OCI-LY3 (cell line): ENCODE results near the gene ABHD16A.

Experiments used
- H2AFZ ChIP-seq: fragments of 200-600, 300-600 bp; shearing (Covaris generic); 2 replicates; pipeline ENCODE4 v1.6.0; 2014; ENCODE audit warnings: antibody characterized with exemption, low read depth, low read length
- H3K27ac ChIP-seq: fragments of 200-600, 300-600 bp; sonication (generic); 2 replicates; pipeline ENCODE4 v1.5.1; 2014; ENCODE audit warnings: mild to moderate bottlenecking, low read length, moderate library complexity, mixed read lengths
- H3K27me3 ChIP-seq: fragments of 200-600, 300-600 bp; sonication (generic); 2 replicates; pipeline ENCODE4 v1.6.1; 2014; ENCODE audit warnings: low read depth, low read length, mixed read lengths
- H3K36me3 ChIP-seq: fragments of 200-600, 300-600 bp; sonication (generic); replicated peaks from 2 replicates; pipeline ENCODE3; 2014; ENCODE audit warnings: low read depth, low read length, mixed read lengths
- H3K4me1 ChIP-seq: fragments of 300-600, 200-600 bp; sonication (generic); 2 replicates; pipeline ENCODE4 v1.6.1; 2014; ENCODE audit warnings: low read length, mixed read lengths
- H3K4me2 ChIP-seq: fragments of 200-600, 300-600 bp; sonication (generic); 2 replicates; pipeline ENCODE4 v1.6.1; 2014; ENCODE audit warnings: low read length, mixed read lengths
- H3K4me3 ChIP-seq: fragments of 300-600, 200-600 bp; sonication (generic); 2 replicates; pipeline ENCODE4 v1.5.1; 2014; ENCODE audit warnings: antibody characterized with exemption, mild to moderate bottlenecking, low read length, moderate library complexity
- H3K79me2 ChIP-seq: fragments of 300-600, 200-600 bp; shearing (Covaris generic); 2 replicates; pipeline ENCODE4 v1.6.1; 2014; ENCODE audit warnings: mild to moderate bottlenecking, low read length, mixed read lengths
- H3K9ac ChIP-seq: fragments of 300-600, 200-600 bp; shearing (Covaris generic); 2 replicates; pipeline ENCODE4 v1.6.0; 2014; ENCODE audit warnings: mild to moderate bottlenecking, low read length, moderate library complexity
- H3K9me3 ChIP-seq: fragments of 200-600, 300-600 bp; shearing (Covaris generic); 2 replicates; pipeline ENCODE4 v1.6.1; 2014; ENCODE audit warnings: low read length, mixed read lengths; ENCODE audit not compliant: insufficient read depth
- H4K20me1 ChIP-seq: fragments of 200-600, 300-600 bp; sonication (generic); 2 replicates; pipeline ENCODE4 v1.6.1; 2016; ENCODE audit warnings: low read length, mixed read lengths; ENCODE audit not compliant: insufficient read depth
- EZH2phosphoT487 ChIP-seq: fragments of 200-600 bp; shearing (Covaris generic); IDR thresholded peaks from 2 replicates; pipeline ENCODE4 v1.6.1; 2018; ENCODE audit warnings: antibody characterized with exemption, mixed run types, low read depth
- TF ChIP-seq, protein P1 (sequence below): fragments of 200-600, 300-600 bp; sonication (generic); IDR thresholded peaks from 2 replicates; pipeline ENCODE4 v1.5.1; 2014; ENCODE audit warnings: antibody characterized with exemption, low read length, low read depth

The ABHD16A gene

GRCh38 chr6:31728767-31729514, 25.8 kb upstream of the ABHD16A start, which contains the start of gene DDAH2:
Gene DDAH2, minus strand, starts transcription at chr6:31729299. Its CDS starts 138 bp downstream, at chr6:31729161.
- TF ChIP-seq EZH2phosphoT487, result no peak
- TF ChIP-seq, protein P1, sequence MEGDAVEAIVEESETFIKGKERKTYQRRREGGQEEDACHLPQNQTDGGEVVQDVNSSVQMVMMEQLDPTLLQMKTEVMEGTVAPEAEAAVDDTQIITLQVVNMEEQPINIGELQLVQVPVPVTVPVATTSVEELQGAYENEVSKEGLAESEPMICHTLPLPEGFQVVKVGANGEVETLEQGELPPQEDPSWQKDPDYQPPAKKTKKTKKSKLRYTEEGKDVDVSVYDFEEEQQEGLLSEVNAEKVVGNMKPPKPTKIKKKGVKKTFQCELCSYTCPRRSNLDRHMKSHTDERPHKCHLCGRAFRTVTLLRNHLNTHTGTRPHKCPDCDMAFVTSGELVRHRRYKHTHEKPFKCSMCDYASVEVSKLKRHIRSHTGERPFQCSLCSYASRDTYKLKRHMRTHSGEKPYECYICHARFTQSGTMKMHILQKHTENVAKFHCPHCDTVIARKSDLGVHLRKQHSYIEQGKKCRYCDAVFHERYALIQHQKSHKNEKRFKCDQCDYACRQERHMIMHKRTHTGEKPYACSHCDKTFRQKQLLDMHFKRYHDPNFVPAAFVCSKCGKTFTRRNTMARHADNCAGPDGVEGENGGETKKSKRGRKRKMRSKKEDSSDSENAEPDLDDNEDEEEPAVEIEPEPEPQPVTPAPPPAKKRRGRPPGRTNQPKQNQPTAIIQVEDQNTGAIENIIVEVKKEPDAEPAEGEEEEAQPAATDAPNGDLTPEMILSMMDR, result no peak; the same call in 1 of the 2 replicates
- Histone ChIP-seq H4K20me1 (peaks cover 7% of the 10 kb centered on the region), H2AFZ (no peak within 1 kb of the TSS), H3K4me1 (peaks cover 30% of the 10 kb centered on the region), H3K27ac (peak within 1 kb of the TSS; percentile 75), H3K4me3 (no peak within 1 kb of the TSS), H3K27me3 (no peaks in the 10 kb centered on the region), H3K9me3 (no peaks in the 10 kb centered on the region), H3K9ac (no peak within 1 kb of the TSS), H3K79me2 (peaks cover 6% of the 10 kb centered on the region), H3K4me2 (peak within 1 kb of the TSS; percentile 48; the same call in 1 of the 2 replicates), H3K36me3 (peaks cover 42% of the 10 kb centered on the region)

DNA sequence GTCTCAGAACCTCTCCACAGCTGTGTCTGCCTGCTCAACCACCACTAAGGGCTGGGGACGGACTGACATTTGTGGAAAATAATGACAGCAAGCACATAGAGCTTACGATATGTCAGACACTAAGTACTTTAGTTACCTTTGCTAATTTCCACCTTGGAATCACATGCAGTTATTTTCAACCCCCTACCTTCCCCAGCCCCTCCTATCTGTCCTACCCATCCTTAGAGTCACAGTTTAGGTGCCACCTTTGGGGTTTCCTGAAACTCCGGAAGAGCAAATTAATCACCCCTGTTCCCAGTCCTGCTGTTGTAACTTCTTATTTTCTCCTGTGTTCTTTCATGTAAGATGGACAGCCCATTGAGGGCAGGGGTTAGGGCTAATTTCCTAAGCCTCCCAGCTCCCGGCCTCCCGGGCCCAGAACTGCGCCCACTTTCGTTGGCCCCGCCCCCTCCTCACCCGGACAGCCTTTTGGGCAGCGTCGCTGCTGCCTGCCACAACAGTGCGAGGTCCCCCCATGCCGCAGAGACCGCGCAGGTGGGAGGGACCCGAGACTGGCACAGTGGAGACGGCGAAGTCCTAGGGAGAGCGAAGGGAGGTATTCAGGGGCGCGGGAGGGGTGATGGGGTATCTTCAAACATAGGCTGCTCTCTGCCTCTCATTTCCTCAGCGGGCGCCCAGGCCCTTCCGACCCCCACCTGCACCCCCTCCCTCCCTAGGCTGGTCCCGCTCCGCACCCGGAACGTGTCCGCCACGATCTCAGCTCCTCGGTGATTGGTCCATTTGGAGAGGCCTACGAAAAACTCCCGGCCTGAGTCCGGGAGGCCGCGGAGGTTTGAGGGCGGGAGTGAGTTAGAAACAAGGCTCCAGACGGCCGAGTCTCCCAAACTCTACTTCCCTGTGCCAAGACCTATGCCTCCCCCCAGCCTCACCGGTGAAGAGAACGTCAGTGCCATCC, 24.9 kb upstream of the ABHD16A start:
- H3K9ac ChIP-seq, result 0 out of 2 replicates have a peak overlapping the region, but pooled peaks have one; percentile 18
- TF ChIP-seq, protein P1, result no peak
- TF ChIP-seq EZH2phosphoT487, result no peak
- no peak overlapping the region for H2AFZ ChIP-seq
- H3K79me2 ChIP-seq, result no peaks in the 10 kb centered on the region
- no peaks in the 10 kb centered on the region for H3K9me3 ChIP-seq
- H3K4me1 ChIP-seq, result peaks cover 30% of the 10 kb centered on the region
- no peak overlapping the region for H3K4me3 ChIP-seq
- H3K27ac ChIP-seq, result peak overlapping the region; percentile 75
- H3K36me3 ChIP-seq, result peaks cover 33% of the 10 kb centered on the region
- no peaks in the 10 kb centered on the region for H3K27me3 ChIP-seq
- H3K4me2 ChIP-seq, result peak overlapping the region; percentile 48
- H4K20me1 ChIP-seq, result 0 out of 2 replicates have a peak, but pooled peaks cover 5% of the 10 kb centered on the region

GRCh38 chr6:31727034-31727716, 24.1 kb upstream of the ABHD16A start:
- 0 out of 2 replicates have a peak, but pooled peaks cover 5% of the 10 kb centered on the region for H4K20me1 ChIP-seq
- no peak overlapping the region for H3K9ac ChIP-seq
- peaks cover 30% of the 10 kb centered on the region for H3K4me1 ChIP-seq
- H2AFZ ChIP-seq, result no peak overlapping the region
- peaks cover 32% of the 10 kb centered on the region for H3K36me3 ChIP-seq
- peak overlapping the region; percentile 48 for H3K4me2 ChIP-seq
- TF ChIP-seq EZH2phosphoT487, result no peak
- TF ChIP-seq, protein P1, result no peak
- H3K27ac ChIP-seq, result peak overlapping the region; percentile 75
- H3K79me2 ChIP-seq, result no peaks in the 10 kb centered on the region
- H3K27me3 ChIP-seq, result no peaks in the 10 kb centered on the region
- no peak overlapping the region for H3K4me3 ChIP-seq
- no peaks in the 10 kb centered on the region for H3K9me3 ChIP-seq
